ENCODE results near the gene NTN1.

NTN1 gene

GRCh38 chr17:9028988-9029570, 7.8 kb downstream of the NTN1 start:
- H3K4me3 ChIP-seq (ENCODE audit: low read depth, low read length), result no peak overlapping the region
- no peaks in the 10 kb centered on the region for H3K9me3 ChIP-seq
- TF ChIP-seq CTCF (IDR thresholded peaks at IDR 0.05; ENCODE audit: low read depth, low read length), result no peak
- no peaks in the 10 kb centered on the region for H3K4me1 ChIP-seq
- no peaks in the 10 kb centered on the region for H3K36me3 ChIP-seq
- DNase-seq, result no peak
- no peaks in the 10 kb centered on the region for H3K27me3 ChIP-seq

DNA sequence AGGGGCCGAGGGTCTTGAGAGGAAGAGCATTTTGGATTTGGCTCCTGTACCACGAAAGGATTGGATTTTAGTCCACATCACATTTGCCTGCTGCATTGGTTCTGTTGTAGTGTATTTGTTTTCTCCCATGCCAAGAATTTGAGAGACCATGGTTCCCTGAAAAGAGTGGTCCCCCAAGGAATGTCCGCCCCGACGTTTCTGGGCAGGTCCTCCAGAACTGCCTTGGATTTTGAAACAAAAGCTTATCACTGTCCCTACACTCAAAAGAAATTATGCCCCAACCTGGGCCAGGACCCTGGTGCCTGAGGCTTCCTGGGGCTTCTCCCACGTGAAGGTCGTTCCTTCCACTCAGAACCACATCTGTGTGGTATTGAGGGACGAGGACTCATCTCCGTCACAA, 10.8 kb downstream of the NTN1 start:
- no peaks in the 10 kb centered on the region for H3K27me3 ChIP-seq
- TF ChIP-seq CTCF (IDR thresholded peaks at IDR 0.05; ENCODE audit: low read depth, low read length), result no peak
- H3K4me3 ChIP-seq (ENCODE audit: low read depth, low read length), result no peak overlapping the region
- no peak for DNase-seq
- H3K9me3 ChIP-seq, result no peaks in the 10 kb centered on the region
- no peaks in the 10 kb centered on the region for H3K36me3 ChIP-seq
- H3K4me1 ChIP-seq, result no peaks in the 10 kb centered on the region

- Histone ChIP-seq H3K27me3 (no peaks in the 10 kb centered on the region), H3K9me3 (no peaks in the 10 kb centered on the region), H3K36me3 (no peaks in the 10 kb centered on the region), H3K4me1 (no peaks in the 10 kb centered on the region), H3K4me3 (ENCODE audit: low read depth, low read length) (no peak overlapping the region)
- TF ChIP-seq CTCF (IDR thresholded peaks at IDR 0.05; ENCODE audit: low read depth, low read length), result no peak
- DNase-seq, result no peak
These were observed 11.3 kb downstream of the NTN1 start for GRCh38 chr17:9032583-9032982.

GRCh38 chr17:9035249-9035648, 13.9 kb downstream of the NTN1 start:
- H3K9me3 ChIP-seq, result no peaks in the 10 kb centered on the region
- H3K36me3 ChIP-seq, result no peaks in the 10 kb centered on the region
- no peak overlapping the region for H3K4me3 ChIP-seq (ENCODE audit: low read depth, low read length)
- TF ChIP-seq CTCF (IDR thresholded peaks at IDR 0.05; ENCODE audit: low read depth, low read length), result no peak
- H3K27me3 ChIP-seq, result no peaks in the 10 kb centered on the region
- H3K4me1 ChIP-seq, result no peaks in the 10 kb centered on the region
- DNase-seq, result no peak

DNA sequence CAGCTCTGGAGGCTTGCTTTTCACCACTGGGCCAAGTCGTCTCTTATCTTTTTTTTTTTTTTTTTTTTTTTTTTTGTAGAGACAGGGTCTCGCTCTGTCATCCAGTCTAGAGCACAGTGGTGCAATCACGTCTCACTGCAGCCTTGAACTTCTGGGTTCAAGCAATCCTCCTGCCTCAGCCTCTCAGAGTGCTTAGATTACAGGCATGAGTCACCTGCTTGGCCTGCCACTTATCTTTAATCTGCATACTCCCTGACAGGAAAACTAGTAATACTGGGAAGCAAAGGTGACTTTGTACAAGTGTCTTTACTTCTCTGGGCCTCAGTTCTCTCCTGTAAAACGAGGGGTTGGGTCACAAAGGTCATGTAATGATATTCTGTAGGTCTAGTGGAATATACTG, 15.0 kb downstream of the NTN1 start:
- TF ChIP-seq CTCF (IDR thresholded peaks at IDR 0.05; ENCODE audit: low read depth, low read length), result no peak
- no peak overlapping the region for H3K4me3 ChIP-seq (ENCODE audit: low read depth, low read length)
- no peaks in the 10 kb centered on the region for H3K36me3 ChIP-seq

GRCh38 chr17:9037736-9038135, 16.4 kb downstream of the NTN1 start:
- Histone ChIP-seq H3K9me3 (no peaks in the 10 kb centered on the region), H3K4me1 (no peaks in the 10 kb centered on the region), H3K27me3 (no peaks in the 10 kb centered on the region), H3K36me3 (no peaks in the 10 kb centered on the region), H3K4me3 (ENCODE audit: low read depth, low read length) (no peak overlapping the region)
- no peak for TF ChIP-seq CTCF (IDR thresholded peaks at IDR 0.05; ENCODE audit: low read depth, low read length)
- no peak for DNase-seq

More for the DNA sequence above, 15.0 kb downstream of the NTN1 start:
- H3K4me1 ChIP-seq, result no peaks in the 10 kb centered on the region
- no peak for DNase-seq
- no peaks in the 10 kb centered on the region for H3K9me3 ChIP-seq
- no peaks in the 10 kb centered on the region for H3K27me3 ChIP-seq

All from BE2C (cell line).